BE2C (cell line): Measurements from ENCODE around the gene RAVER1.

Experiments
- DNase-seq: peaks from one replicate; pipeline ENCODE4 v3.0.0-alpha.2; 2020
- H3K27me3 ChIP-seq: fragments of 250-450 bp; sonication (Bioruptor Pico); 2 replicates; pipeline ENCODE4 v1.5.1; 2020; ENCODE audit warnings: mild to moderate bottlenecking
- H3K36me3 ChIP-seq: fragments of 250-450 bp; sonication (Bioruptor Pico); 2 replicates; pipeline ENCODE4 v1.5.1; 2020; ENCODE audit warnings: mild to moderate bottlenecking
- H3K4me1 ChIP-seq: fragments of 250-450 bp; sonication (Bioruptor Pico); 2 replicates; pipeline ENCODE4 v1.5.1; 2020
- H3K4me3 ChIP-seq: 2 replicates; pipeline ENCODE4 v1.5.1; 2011; ENCODE audit warnings: low read depth, low read length
- H3K9me3 ChIP-seq: fragments of 250-450 bp; sonication (Bioruptor Pico); 2 replicates; pipeline ENCODE4 v1.5.1; 2020
- CTCF ChIP-seq: IDR thresholded peaks from 2 replicates; pipeline ENCODE4 v1.5.1; 2012; ENCODE audit warnings: mild to moderate bottlenecking, low read depth, low read length

RAVER1 gene

DNA sequence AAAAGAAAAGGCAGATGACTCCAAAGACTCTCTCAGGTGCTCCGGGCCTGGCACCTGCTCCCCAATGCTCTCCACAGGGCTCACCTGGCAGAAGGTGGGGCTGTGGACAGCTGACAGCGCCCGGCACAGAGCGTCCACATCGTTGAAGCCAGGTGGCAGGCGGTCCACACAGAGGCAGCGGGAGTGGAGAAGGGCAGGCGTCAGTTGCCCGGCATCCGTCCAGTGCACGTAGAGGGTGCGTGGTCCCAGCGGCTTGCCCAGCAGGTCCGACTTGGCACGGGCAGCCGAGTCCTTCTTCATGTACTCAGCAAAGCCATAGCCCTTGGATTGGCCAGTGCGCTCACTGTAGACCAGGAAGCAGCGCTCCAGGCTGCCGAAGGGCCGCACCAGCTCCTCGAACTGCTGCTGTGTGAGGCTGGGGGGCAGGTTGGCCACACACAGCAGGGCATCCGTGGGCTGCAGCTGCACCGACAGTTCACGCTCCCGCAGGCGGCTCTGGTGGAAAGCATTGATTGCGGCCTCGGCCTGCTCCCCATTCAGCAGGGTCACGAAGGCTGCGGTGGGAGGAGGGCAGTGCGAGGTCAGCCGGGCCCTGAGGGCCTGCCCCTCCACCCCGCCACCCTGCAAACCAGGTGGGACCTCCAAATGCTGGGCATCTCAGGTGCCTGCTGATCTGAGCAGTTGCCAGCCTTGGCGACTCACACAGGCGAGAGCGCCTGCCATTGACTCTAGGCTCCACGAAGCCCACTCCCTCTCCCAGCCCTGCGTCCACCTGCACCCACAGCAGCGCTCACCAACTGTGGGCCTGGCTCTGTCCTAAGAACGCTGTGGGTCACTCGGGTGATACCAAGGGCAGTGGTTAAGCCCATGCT is 4.5 kb downstream of the RAVER1 start:
- Histone ChIP-seq H3K36me3 (peaks cover 78% of the 10 kb centered on the region), H3K9me3 (no peaks in the 10 kb centered on the region), H3K4me3 (no peak overlapping the region), H3K27me3 (no peaks in the 10 kb centered on the region), H3K4me1 (no peaks in the 10 kb centered on the region)
- DNase-seq, result no peak
- TF ChIP-seq CTCF, result no peak

DNA sequence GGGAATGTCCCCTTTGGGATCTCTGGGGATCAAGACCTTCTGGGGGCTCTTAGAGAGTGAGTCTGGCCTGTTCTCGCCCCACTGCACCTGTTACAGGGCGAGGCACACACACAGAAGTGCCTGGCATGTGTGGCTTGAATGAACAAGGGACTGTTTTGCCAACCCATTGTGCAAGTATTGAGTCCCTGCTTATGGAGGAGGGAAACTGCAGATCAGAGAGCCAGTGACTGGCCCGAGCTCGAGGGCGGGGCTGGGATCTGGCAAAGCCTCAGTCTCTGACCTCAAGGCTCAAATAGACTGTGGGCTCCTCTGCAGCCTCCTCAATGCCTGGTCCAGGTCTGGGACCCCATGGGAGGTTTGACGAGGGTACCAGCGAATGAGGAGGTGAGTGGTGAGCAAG is 5.5 kb downstream of the RAVER1 start:
- DNase-seq, result no peak
- peaks cover 88% of the 10 kb centered on the region for H3K36me3 ChIP-seq
- peaks cover 7% of the 10 kb centered on the region for H3K4me1 ChIP-seq
- no peak for TF ChIP-seq CTCF
- no peaks in the 10 kb centered on the region for H3K27me3 ChIP-seq
- H3K4me3 ChIP-seq, result no peak overlapping the region
- H3K9me3 ChIP-seq, result no peaks in the 10 kb centered on the region

- H3K9me3 ChIP-seq, result no peaks in the 10 kb centered on the region
- peaks cover 8% of the 10 kb centered on the region for H3K4me1 ChIP-seq
- DNase-seq, result no peak
- no peak for TF ChIP-seq CTCF
- peaks cover 99% of the 10 kb centered on the region for H3K36me3 ChIP-seq
- no peaks in the 10 kb centered on the region for H3K27me3 ChIP-seq
- no peak overlapping the region for H3K4me3 ChIP-seq
Observed at GRCh38 chr19:10325732-10326131, 7.6 kb downstream of the RAVER1 start.

DNA sequence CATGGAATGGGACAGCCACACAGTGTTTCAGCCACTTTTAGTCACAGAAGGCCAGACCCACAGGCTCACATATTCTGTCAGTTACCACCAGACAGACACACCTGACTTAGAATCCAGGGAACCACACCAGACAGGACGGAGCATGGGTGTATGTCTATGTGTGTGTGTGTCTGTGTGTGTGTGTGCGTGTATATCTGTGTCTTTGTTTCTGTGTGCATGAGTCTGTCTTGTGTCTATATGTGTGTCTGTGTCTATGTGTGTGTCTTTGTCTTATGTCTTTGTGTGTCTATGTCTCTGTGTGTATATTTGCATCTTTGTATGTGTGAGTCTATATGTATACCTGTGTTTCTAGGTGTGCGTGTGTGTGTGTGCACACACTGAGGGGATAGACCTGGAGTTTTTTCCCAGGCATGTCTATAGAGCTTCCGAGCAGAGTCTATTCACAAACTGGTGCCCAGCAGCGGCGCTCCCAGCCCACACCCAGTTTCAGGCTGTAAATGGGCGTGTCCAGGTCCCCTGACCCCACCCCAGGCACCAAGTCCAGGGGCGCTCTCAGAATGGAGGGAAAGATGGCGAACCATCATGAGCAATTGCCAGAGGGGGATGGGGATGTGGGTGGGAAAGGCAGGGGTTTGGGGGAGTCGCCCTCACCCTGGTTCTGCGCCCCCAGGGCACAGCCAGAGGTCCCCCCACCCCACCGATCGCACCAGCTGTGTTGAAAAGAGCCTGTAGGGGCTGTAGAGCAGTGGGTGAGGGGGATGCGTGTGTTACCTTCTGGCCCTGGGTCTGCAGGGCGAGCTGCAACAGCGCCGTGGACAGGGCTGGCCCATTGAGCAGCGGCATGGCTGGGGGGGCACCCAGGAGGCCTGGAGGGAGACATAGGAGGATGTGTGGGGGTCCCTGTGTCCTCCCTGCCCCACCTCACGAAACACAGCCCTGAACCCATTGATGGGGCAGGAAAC is 11.2 kb downstream of the RAVER1 start:
- peaks cover 90% of the 10 kb centered on the region for H3K36me3 ChIP-seq
- no peaks in the 10 kb centered on the region for H3K9me3 ChIP-seq
- H3K4me3 ChIP-seq, result no peak overlapping the region
- no peak for TF ChIP-seq CTCF
- DNase-seq, result no peak
- H3K27me3 ChIP-seq, result no peaks in the 10 kb centered on the region
- peaks cover 8% of the 10 kb centered on the region for H3K4me1 ChIP-seq

GRCh38 chr19:10321417-10321797 is 11.9 kb downstream of the RAVER1 start:
- H3K9me3 ChIP-seq, result no peaks in the 10 kb centered on the region
- peaks cover 12% of the 10 kb centered on the region for H3K4me1 ChIP-seq
- DNase-seq, result no peak
- peaks cover 88% of the 10 kb centered on the region for H3K36me3 ChIP-seq
- no peaks in the 10 kb centered on the region for H3K27me3 ChIP-seq
- no peak for TF ChIP-seq CTCF
- H3K4me3 ChIP-seq, result no peak overlapping the region
